ENCODE measurements around the gene LINC01488. TPM values are rescaled to one million over a fixed set of nuclear protein-coding genes. Genes with fewer than 3 reads are reported as not detected.

LINC01488 gene
- total and polyA plus RNA-seq, 2 experiments from 2014 or later: not detected

DNA sequence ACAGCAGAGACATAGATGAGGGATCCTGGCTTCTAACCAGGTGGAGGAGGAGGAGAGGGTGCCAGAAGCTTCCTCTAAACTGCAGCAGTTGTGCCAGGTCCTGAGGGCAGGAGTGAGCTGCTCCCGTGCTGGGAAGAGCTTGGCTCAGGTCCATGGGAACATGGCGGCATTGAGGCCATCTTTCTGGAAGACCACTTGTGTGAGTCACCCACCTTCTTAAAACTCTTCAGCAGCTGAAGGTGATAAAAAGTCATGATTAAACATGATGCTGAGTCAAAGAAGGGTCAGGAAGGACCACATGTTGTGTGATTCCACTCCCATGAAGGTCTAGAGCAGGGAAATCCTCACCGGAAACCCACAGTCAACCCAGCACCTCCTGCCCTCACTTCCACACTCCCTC is 35.1 kb downstream of the LINC01488 start:
- no peaks in the 10 kb centered on the region for H3K9me3 ChIP-seq (ENCODE audit: low read depth)
- H3K9me2 ChIP-seq (ENCODE audit: insufficient read depth): no peaks in the 10 kb centered on the region
- H3F3A ChIP-seq (ENCODE audit: insufficient read depth): peaks cover 22% of the 10 kb centered on the region
- H2AFZ ChIP-seq: no peak overlapping the region
- H3K36me3 ChIP-seq (ENCODE audit: low read depth): no peaks in the 10 kb centered on the region
- WGBS, 2 experiments (ENCODE audit: low coverage in 1 of 2, low lambda C conversion rate in 2 of 2, missing lambda C conversion rate in 2 of 2): 45 to 57% methylated on average over 3 of the region's 3 CpGs
- in situ Hi-C loops (cut with MboI): no loop called here
- peak overlapping the region; percentile 34; the same call in 1 of the 2 replicates for H3K27ac ChIP-seq
- no peak overlapping the region for H3K4me3 ChIP-seq
- TF ChIP-seq EZH2phosphoT487 (IDR thresholded peaks at IDR 0.05; ENCODE audit: insufficient read depth, low read depth): no peak
- no peak for TF ChIP-seq EZH2 (IDR thresholded peaks at IDR 0.05; ENCODE audit: insufficient read depth, poor library complexity, severe bottlenecking)
- no peak overlapping the region for H3K9ac ChIP-seq
- no peak overlapping the region for H3K4me2 ChIP-seq (ENCODE audit: unreplicated experiment)
- no peaks in the 10 kb centered on the region for H4K20me1 ChIP-seq (ENCODE audit: insufficient read depth)
- peaks cover 34% of the 10 kb centered on the region for H3K4me1 ChIP-seq (ENCODE audit: insufficient read depth)
- no peaks in the 10 kb centered on the region for H3K27me3 ChIP-seq (replicated peaks; ENCODE audit: insufficient read depth)
- peaks cover 9% of the 10 kb centered on the region; the same call in 1 of the 2 replicates for H3K79me2 ChIP-seq (ENCODE audit: insufficient read depth)
- peak; percentile 48 for DNase-seq

DNA sequence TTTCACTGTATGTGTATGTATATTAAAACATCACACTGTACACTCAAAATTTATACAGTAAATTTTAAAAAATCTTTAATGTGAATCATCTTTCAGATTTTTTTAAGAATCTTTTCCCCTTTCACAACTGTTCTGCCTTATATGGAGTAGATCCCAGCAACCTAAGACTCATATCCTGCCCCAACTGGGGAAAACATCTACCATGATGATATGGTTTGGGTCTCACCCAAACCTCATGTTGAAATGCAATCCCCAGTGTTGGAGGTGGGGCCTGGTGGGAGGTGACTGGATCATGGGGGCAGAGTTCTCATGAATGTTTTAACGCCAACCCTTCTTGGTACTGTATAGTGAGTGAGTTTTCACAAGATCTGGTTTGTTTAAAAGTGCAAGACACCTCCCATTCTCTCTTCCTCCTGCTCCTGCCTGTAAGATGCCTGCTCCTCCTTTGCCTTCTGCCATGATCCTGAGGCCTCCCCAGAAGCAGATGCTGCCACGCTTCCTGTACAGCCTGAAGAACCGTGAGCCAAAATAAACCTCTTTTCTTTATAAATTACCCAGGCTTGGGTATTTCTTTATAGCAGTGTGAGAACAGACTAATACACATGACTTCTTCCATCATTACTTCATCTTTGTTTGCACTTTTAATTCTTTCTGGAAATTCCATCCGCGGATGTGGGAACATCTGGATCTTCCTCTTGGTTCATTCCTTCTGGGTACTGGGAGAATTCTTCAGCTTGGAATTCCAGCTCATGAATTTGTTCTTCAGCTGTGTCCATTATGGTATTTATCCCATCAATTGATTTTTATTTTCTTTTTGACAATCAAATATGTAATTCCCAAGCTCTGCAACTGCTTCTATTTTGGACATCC is 36.9 kb downstream of the LINC01488 start:
- H3K36me3 ChIP-seq (ENCODE audit: low read depth): no peaks in the 10 kb centered on the region
- DNase-seq: peak; percentile 94
- peaks cover 24% of the 10 kb centered on the region for H3F3A ChIP-seq (ENCODE audit: insufficient read depth)
- no peaks in the 10 kb centered on the region for H3K9me2 ChIP-seq (ENCODE audit: insufficient read depth)
- peak overlapping the region; percentile 80 for H3K27ac ChIP-seq
- WGBS, 2 experiments (ENCODE audit: low coverage in 1 of 2, low lambda C conversion rate in 2 of 2, missing lambda C conversion rate in 2 of 2): 62 to 67% methylated on average over 5 of the region's 5 CpGs
- H4K20me1 ChIP-seq (ENCODE audit: insufficient read depth): no peaks in the 10 kb centered on the region
- H3K4me1 ChIP-seq (ENCODE audit: insufficient read depth): peaks cover 34% of the 10 kb centered on the region
- H3K4me3 ChIP-seq: peak overlapping the region; percentile 24
- H2AFZ ChIP-seq: no peak overlapping the region
- no peaks in the 10 kb centered on the region for H3K27me3 ChIP-seq (replicated peaks; ENCODE audit: insufficient read depth)
- peak overlapping the region; percentile 46 for H3K9ac ChIP-seq
- no peaks in the 10 kb centered on the region for H3K9me3 ChIP-seq (ENCODE audit: low read depth)
- in situ Hi-C loops (cut with MboI): no loop called here
- peak overlapping the region; percentile 42 for H3K4me2 ChIP-seq (ENCODE audit: unreplicated experiment)
- H3K79me2 ChIP-seq (ENCODE audit: insufficient read depth): peaks cover 9% of the 10 kb centered on the region; the same call in 1 of the 2 replicates
- TF ChIP-seq EZH2 (IDR thresholded peaks at IDR 0.05; ENCODE audit: insufficient read depth, poor library complexity, severe bottlenecking) (no peak), EZH2phosphoT487 (IDR thresholded peaks at IDR 0.05; ENCODE audit: insufficient read depth, low read depth) (no peak)

DNA sequence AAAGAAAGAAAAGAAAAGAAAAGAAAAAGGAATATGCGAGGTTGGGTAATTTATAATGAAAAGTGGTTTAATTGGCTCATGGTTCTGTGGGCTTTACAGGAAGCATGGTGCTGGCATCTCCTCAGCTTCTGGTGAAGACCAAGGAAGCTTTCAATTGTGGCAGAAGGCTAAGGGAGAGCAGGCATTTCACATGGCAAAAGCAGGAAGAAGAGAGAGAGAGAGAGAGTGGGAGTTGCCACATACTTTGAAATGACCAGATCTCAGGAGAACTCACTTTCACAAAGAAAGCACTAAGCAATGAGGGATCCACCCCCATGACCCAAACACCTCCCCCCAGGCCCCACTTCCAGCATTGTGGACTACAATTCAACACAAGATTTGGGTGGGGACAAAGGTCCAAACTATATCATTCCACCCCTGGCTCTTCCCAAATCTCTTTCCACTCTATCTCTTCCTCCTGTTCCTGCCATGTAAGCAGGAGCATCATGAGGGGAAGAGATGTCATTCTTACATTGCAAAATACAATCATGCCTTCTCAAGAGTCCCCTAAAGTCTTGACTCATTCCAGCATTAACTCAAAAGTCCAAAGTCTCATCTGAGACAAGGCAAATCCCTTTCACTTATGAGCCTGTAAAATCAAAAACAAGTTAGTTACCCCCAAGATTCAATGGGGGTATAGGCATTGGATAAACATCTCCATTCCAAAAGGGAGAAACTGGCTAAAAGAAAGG is 38.9 kb downstream of the LINC01488 start:
- Histone ChIP-seq H3F3A (ENCODE audit: insufficient read depth) (peaks cover 34% of the 10 kb centered on the region), H3K4me1 (ENCODE audit: insufficient read depth) (peaks cover 46% of the 10 kb centered on the region), H2AFZ (no peak overlapping the region), H3K9ac (no peak overlapping the region), H3K27ac (peak overlapping the region; percentile 9; the same call in 1 of the 2 replicates), H3K9me3 (ENCODE audit: low read depth) (no peaks in the 10 kb centered on the region), H3K4me3 (no peak overlapping the region), H3K4me2 (ENCODE audit: unreplicated experiment) (no peak overlapping the region), H3K79me2 (ENCODE audit: insufficient read depth) (peaks cover 9% of the 10 kb centered on the region; the same call in 1 of the 2 replicates), H3K9me2 (ENCODE audit: insufficient read depth) (no peaks in the 10 kb centered on the region), H3K36me3 (ENCODE audit: low read depth) (no peaks in the 10 kb centered on the region), H3K27me3 (replicated peaks; ENCODE audit: insufficient read depth) (no peaks in the 10 kb centered on the region), H4K20me1 (ENCODE audit: insufficient read depth) (no peaks in the 10 kb centered on the region)
- TF ChIP-seq EZH2phosphoT487 (IDR thresholded peaks at IDR 0.05; ENCODE audit: insufficient read depth, low read depth): no peak
- TF ChIP-seq EZH2 (IDR thresholded peaks at IDR 0.05; ENCODE audit: insufficient read depth, poor library complexity, severe bottlenecking): no peak
- in situ Hi-C loops (cut with MboI): no loop called here
- 94 to 100% methylated on average over 1 of the region's 1 CpG for WGBS, 2 experiments (ENCODE audit: low coverage in 1 of 2, low lambda C conversion rate in 2 of 2, missing lambda C conversion rate in 2 of 2)
- peak; percentile 58 for DNase-seq

DNA sequence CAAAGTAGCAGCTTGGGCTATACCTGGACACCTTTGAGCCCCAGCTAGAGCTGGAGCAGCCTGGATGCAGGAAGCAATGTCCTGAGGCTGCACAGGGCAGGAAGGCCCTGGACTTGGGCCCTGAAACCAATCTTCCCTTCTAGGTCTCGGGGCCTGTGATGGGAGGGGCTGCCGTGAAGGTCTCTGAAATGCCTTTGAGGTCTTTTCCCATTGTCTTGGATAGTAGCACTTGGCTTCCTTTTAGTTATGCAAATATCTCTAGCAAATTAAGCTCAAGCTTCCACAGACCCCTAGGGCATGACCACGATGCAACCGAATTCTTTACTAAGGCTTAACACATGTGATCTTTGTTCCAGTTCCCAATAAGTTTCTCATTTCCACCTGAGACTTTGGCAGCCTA is 40.0 kb downstream of the LINC01488 start:
- no peak overlapping the region for H3K4me3 ChIP-seq
- H3K36me3 ChIP-seq (ENCODE audit: low read depth): no peaks in the 10 kb centered on the region
- peaks cover 43% of the 10 kb centered on the region for H3K4me1 ChIP-seq (ENCODE audit: insufficient read depth)
- H3K9me2 ChIP-seq (ENCODE audit: insufficient read depth): no peaks in the 10 kb centered on the region
- in situ Hi-C loops (cut with MboI): no loop called here
- peaks cover 9% of the 10 kb centered on the region; the same call in 1 of the 2 replicates for H3K79me2 ChIP-seq (ENCODE audit: insufficient read depth)
- peaks cover 30% of the 10 kb centered on the region for H3F3A ChIP-seq (ENCODE audit: insufficient read depth)
- H2AFZ ChIP-seq: no peak overlapping the region
- no peak overlapping the region for H3K4me2 ChIP-seq (ENCODE audit: unreplicated experiment)
- H4K20me1 ChIP-seq (ENCODE audit: insufficient read depth): no peaks in the 10 kb centered on the region
- no peak overlapping the region for H3K27ac ChIP-seq
- TF ChIP-seq EZH2 (IDR thresholded peaks at IDR 0.05; ENCODE audit: insufficient read depth, poor library complexity, severe bottlenecking) (no peak), EZH2phosphoT487 (IDR thresholded peaks at IDR 0.05; ENCODE audit: insufficient read depth, low read depth) (no peak)
- no peaks in the 10 kb centered on the region for H3K9me3 ChIP-seq (ENCODE audit: low read depth)
- H3K27me3 ChIP-seq (replicated peaks; ENCODE audit: insufficient read depth): no peaks in the 10 kb centered on the region
- H3K9ac ChIP-seq: no peak overlapping the region
- DNase-seq: no peak
- 92 to 97% methylated on average over 4 of the region's 4 CpGs for WGBS, 2 experiments (ENCODE audit: low coverage in 1 of 2, low lambda C conversion rate in 2 of 2, missing lambda C conversion rate in 2 of 2)

Measured in GM23248 (cell line).